GM10266 (cell line): ENCODE data around the gene PLXDC2.

ENCODE experiments used
- DNase-seq: peaks from one replicate; pipeline ENCODE4 v3.0.0; 2012; ENCODE audit errors: extremely low spot score
- TF ChIP-seq, protein P1 (sequence below): IDR thresholded peaks from 2 replicates; pipeline ENCODE4 v1.5.1; 2012; ENCODE audit warnings: mild to moderate bottlenecking, low read depth; ENCODE audit not compliant: control insufficient read depth, insufficient read depth; ENCODE audit errors: missing control alignments

Gene PLXDC2

DNA sequence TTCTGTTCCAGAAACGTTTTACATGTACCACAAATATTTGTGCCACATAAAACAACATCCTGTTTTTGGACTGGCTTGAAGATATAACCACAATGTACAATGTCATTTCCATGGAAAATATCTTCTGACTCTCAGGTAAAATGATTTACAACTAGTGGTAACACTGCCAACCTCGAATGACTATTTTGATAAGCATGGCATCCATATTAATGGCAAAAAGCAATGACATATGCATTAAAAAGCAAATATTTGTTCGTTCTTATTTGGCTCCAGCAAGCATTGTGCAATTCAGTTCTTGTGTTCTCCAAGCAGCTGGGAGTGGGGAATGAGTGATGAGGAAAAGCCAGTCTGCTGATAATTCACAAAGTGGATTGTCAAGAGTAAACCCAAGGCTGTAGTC, 289.0 kb downstream of the PLXDC2 start:
- TF ChIP-seq, protein P1, sequence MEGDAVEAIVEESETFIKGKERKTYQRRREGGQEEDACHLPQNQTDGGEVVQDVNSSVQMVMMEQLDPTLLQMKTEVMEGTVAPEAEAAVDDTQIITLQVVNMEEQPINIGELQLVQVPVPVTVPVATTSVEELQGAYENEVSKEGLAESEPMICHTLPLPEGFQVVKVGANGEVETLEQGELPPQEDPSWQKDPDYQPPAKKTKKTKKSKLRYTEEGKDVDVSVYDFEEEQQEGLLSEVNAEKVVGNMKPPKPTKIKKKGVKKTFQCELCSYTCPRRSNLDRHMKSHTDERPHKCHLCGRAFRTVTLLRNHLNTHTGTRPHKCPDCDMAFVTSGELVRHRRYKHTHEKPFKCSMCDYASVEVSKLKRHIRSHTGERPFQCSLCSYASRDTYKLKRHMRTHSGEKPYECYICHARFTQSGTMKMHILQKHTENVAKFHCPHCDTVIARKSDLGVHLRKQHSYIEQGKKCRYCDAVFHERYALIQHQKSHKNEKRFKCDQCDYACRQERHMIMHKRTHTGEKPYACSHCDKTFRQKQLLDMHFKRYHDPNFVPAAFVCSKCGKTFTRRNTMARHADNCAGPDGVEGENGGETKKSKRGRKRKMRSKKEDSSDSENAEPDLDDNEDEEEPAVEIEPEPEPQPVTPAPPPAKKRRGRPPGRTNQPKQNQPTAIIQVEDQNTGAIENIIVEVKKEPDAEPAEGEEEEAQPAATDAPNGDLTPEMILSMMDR = no peak
- DNase-seq = no peak

DNA sequence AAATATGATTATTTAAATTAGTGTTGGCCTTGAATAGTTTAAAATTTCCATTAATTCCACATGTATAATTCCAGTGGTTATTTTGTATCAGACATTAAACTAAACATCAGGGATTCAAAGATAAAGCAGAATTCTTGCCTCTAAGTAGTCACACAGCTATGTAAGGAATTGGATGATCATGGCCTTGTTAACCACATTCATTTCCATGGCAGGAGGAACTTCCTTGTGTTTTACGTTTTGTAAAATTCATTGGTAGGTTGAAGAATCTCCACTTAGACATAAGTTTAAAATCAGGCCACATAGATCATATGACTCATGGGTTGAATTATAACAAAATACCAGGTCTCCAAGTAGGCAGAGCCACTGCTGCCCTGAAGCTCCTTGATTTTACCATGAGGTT, 289.7 kb downstream of the PLXDC2 start:
- DNase-seq = no peak

DNA sequence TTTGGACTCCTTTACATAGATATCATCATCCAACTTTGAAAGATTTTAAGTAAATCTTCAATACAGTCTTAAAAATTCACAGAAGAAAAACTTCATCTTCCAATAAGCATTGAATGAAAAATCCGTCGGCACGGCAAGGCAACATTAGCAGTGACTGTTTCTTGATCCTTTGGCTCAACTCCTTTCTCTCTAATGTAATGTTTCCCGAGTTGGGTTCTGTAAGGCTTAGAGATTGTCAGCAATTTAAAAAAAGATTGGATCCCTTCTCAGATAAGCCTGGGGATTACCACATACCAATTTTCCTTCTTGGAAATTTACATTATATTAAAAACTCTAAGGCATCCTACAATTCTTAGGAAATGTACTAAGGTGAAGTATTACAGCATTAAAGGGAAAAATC, 291.8 kb downstream of the PLXDC2 start:
- DNase-seq = no peak
- TF ChIP-seq, protein P1 = no peak

More for the DNA sequence above, 289.7 kb downstream of the PLXDC2 start:
- TF ChIP-seq, protein P1 = no peak

DNA sequence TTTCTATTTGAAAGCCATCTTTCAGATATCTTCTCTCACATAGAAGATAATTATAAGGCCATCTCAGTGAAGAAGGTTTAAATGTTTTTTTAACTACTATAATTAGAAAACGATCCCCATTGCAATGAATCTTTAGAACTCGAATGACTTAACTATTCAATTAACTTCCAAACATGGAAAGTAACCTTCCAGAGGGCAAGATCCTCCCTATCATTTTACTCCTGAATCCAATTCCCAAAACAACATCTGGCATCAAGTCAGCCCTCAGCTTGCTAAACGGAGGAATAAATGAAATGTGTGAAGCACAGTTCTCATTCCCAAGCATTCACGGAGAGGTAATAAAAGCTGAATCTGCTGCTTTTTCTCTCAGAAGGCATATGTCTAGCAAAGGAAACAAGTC, 293.4 kb downstream of the PLXDC2 start:
- TF ChIP-seq, protein P1 = no peak
- DNase-seq = no peak

DNA sequence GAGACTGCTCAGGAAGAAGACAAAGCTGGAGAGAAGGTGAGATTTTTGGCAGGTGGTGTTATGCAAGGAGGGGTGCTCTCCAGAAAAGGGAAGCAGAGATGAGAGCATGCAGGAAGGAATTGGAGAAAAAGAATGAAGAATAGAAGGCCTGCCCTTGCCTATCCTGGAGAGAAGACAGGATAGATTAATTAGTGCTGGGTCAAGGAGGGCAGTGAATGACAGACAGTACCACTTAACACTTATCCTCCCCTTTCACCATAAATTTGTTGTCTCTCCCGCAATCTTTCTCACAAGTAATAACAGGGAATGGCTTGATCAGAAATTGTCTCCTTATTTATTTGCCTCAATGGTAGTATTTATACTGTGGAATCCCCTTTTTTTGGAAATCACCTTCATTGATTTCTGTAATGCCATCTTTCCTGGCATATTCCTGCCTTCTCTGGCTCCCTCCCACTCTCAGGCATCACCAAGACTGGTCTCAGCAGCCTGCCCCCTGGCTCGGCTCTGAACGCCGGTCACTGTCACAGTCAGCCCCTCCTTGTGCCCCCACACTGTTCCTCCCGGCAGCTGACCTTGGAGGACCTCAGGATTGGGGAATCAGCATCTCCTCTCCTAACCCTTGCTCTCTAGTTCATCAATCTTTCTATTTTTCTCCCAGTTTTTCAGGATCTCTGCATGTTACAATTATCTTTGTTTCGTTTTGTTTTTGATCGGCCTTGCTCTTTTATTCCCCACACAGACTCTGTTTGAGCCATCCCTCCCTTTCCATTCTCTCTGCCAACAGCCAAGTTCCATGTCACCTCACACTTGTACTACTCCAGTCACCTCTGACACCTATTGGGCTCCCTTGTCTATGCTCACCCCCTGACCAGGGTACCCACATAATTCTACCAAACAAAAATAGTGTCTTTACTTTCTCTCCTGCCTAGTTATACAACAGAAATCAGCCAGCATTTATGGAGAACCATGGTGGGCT, 294.2 kb downstream of the PLXDC2 start:
- DNase-seq = no peak
- TF ChIP-seq, protein P1 = no peak

DNA sequence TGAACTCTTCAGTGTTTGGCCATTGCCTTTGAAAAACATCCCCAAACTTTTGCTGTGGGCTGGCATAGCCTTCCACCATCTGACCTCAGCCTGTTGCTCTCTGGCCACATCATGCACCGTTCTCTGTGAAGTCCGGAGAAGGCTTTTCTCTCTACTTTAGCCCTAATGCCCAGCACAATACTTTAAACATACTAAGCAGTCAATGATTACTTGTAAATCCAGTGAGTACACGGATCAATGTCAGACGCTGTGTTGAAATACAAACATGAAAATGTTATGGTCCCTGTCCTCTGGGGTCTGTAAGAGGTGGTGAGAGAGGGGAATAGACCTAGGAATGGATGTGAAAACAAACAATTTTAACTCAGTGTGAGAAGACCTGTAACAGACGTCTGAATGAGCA, 297.9 kb downstream of the PLXDC2 start:
- TF ChIP-seq, protein P1 = no peak
- DNase-seq = no peak

DNA sequence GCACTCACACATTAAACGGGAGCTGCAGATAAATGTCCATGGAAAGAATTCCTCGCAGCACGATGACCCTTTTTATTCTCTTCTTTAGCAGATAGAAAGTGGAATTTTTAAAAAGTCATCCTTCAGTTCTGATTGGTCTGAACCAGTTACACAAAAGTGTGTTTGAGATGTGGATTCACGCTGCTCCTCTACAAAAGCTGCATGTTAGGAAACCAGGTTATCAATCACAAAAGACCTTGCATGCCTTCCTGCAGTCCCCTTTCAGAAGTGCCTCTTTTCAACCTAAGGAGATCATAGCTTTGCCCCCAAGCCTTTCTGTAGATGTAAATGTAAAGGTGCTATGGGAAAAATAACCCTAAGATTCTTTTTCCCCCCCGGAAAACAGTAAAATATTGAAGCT, 299.7 kb downstream of the PLXDC2 start:
- DNase-seq = no peak
- TF ChIP-seq, protein P1 = no peak
